ENCODE data around the gene FGGY.

GRCh38 chr1:59249396-59250137, 47.3 kb upstream of the FGGY start:
- TF ChIP-seq, protein P1, sequence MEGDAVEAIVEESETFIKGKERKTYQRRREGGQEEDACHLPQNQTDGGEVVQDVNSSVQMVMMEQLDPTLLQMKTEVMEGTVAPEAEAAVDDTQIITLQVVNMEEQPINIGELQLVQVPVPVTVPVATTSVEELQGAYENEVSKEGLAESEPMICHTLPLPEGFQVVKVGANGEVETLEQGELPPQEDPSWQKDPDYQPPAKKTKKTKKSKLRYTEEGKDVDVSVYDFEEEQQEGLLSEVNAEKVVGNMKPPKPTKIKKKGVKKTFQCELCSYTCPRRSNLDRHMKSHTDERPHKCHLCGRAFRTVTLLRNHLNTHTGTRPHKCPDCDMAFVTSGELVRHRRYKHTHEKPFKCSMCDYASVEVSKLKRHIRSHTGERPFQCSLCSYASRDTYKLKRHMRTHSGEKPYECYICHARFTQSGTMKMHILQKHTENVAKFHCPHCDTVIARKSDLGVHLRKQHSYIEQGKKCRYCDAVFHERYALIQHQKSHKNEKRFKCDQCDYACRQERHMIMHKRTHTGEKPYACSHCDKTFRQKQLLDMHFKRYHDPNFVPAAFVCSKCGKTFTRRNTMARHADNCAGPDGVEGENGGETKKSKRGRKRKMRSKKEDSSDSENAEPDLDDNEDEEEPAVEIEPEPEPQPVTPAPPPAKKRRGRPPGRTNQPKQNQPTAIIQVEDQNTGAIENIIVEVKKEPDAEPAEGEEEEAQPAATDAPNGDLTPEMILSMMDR (IDR thresholded peaks at IDR 0.05; ENCODE audit: borderline replicate concordance, extremely low read depth, low read length, poor library complexity, severe bottlenecking): no peak
- no peak for TF ChIP-seq EZH2 (IDR thresholded peaks at IDR 0.05; ENCODE audit: borderline replicate concordance, low read depth, low read length, severe bottlenecking)

Data from DND-41 (cell line).